HG03139 (cell line): ENCODE data around the gene RPAP3.
A peak's percentile ranks its signal among the peaks of the same experiment; 100 is the strongest.

Experiments used
- ATAC-seq: cut with Tn5 transposase; IDR thresholded peaks from one replicate; pipeline ENCODE4 v1.9.1; 2021; ENCODE audit not compliant: unreplicated experiment

RPAP3 gene

DNA sequence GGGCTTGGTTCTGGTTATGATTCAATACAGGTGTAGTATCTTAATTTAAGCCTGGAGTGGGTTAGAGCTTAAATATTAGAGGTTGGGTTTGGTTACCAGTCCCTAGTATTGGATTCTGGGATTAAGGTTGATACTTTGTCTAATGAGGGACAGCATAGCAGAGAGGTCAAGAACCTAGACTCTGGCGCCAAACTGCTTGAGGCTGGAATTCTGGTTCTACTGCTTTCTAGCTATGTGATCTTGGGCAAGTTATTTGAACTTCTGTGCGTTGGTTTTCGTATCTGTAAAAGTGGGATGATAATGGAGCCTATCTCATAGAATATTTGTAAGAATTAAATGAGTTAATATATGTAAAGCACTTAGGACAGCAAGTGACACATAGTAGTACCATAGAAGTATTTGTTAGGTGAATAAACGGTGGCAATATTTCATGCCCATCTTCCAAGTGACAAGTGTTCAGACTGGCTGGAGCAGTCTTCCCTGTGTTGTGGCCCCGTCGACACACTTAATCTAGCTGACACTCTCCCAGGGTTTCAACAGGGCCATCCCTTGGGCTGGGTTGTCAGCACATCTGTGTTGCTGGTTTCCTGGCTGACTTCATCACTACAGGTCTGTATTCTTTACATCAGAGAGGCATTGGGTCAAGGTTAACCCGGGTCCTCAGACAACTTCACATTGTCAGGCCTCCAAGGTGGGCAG lies 16.5 kb upstream of the RPAP3 start:
- no peak for ATAC-seq

DNA sequence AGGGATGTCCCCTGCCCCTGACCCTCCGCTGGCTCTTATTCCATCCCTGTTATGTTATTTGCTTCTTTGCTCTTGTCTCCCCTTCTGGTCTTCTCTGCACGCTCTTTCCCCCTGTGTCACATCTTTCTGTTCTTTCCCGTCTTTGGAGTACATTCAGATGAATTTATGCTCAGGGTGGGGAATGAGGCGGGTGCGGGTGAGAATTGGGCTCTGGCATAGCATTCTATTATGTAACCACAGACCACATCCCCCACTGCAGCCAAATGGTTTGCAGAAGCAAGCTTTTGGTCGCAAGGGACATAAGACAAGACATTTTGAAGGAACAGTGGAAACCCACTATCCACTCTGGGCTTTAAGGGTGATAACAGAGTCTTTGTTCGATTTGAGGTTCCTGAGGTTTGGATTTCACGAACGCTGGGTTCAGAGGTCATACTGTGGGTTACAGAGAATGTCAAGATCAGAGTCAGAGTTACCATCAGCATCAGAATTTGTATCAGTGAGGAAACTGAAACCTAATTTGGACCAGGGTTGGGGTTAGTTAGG lies 15.7 kb upstream of the RPAP3 start:
- no peak for ATAC-seq

DNA sequence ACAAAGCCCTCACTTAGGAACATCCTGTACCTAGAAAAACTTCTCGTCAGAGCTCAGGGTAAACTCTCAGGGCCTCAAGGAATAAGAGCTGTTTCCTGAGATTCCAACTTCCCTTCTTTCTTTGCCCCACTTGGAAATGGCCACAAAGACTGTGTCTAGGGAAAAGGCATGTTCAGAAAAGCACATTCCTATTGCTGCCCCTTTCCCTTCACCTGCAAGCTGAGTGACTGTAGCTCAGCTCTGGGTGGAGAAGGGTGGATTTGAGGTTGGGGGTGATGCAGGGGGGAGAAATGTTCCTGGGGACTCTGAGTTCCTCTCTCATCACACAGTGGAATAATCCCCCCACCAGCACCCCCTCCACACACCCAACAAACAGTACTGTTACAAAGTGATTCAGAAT lies 12.7 kb upstream of the RPAP3 start:
- ATAC-seq = no peak

DNA sequence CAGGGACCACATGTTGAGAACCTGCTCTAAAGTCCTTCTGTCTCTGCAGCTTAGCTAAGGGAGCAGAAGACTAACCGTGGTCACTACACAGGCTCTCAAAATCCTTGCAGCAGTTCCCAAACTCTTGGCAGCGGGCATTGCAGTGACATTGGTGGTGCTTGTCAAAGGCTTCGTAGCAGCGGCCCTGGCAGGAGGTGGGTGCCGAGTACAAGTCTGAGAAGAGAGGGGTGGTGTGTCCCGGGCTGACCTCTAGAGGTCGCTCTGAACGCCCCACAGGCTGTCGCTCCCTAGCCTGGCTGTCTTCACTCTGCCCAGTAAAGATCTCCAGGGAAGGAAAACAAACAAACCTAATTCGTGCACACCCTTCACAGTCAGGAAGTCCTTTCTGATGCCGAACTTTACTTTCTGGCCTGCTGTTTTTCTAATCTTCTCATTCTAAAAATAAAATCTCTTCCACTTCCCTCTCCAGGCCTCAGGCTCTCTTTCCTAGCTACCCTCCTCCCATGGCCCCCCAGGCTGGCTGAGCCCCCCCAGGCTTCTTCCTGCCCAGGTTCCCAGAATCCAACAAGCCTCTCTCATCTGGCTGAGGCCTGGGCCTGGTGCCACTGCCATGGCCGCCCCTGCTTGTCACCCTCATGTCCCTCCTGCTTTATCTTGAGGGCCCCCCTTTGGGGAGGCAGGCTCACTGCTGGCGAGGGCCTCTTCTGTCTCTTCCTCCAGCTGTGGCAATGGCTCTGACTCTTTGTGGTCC lies 11.8 kb upstream of the RPAP3 start:
- peak; percentile 32 for ATAC-seq

DNA sequence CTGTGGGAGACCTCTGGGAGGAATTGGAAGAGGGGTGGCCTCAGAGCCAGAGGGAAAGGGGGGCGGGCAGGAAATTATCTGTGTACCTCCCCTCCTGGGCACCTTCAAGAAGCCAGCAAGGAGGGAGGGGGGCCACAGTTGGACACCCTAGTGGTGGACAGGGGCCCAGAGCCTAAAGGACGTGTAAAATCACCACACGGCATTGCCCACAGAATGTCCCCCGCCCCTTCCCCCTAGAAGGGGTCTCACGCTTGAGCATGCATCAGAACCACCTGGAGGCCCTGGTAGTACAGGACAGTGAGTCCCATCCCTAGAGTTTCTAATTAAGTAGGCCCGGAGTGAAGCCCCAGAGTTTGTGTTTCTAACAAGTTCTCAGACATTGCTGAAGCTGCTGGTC lies 11.2 kb upstream of the RPAP3 start:
- no peak for ATAC-seq

DNA sequence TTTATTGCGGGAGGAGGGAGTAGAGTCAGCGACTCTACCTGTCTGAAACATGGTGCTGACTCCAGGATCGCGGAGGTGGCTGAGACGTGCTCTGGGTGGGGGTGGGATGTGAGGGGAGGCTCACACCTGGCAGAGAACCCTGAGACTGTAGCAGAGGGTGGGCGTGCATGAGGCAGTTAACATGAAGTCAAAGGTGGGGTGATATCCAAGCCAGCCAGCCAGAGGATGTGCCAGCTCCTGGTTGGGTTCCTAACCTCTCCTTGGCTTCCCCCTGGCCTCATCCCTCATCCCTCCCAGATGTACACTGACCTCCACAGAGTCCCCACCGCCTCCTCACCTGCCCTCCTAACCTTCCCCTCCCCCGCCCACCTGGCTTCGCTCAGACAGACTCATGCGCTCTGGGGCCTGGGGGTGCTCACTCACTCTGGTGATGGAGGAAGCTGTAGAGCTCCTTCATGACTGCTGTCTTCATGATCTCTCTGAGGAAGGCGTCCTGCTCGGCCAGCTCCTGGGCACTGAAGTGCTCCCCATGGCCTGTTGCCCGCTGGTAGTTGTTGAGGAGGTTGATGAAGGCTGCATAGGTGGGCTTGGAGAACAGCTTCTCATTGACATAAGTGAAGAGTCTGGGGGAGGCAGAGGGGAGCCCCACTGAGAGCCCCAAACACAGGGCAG lies 10.2 kb upstream of the RPAP3 start:
- no peak for ATAC-seq

DNA sequence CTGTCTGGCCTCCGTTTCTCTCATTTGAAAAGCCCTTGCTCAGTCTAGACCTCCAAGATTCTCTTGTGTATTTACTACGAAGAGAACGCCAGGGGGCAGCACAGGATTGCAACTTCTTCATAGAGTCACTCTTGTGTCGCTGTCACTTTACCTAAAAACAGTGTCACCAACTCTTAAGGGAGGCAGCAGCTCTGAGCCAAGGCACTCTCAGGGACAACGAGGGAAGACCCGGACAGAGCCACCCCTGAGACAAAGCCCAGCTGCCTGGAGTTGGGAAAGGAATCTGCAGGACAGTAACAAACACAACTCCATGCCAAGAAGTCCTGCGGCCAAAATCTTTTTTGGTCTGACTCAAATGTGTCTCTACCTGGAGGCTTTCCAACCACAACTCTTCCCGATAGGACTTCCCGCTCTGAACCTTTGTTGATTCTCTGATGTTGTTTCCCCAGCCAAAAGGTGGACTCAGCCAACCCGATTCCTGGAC lies 9.6 kb upstream of the RPAP3 start:
- peak; percentile 55 for ATAC-seq

DNA sequence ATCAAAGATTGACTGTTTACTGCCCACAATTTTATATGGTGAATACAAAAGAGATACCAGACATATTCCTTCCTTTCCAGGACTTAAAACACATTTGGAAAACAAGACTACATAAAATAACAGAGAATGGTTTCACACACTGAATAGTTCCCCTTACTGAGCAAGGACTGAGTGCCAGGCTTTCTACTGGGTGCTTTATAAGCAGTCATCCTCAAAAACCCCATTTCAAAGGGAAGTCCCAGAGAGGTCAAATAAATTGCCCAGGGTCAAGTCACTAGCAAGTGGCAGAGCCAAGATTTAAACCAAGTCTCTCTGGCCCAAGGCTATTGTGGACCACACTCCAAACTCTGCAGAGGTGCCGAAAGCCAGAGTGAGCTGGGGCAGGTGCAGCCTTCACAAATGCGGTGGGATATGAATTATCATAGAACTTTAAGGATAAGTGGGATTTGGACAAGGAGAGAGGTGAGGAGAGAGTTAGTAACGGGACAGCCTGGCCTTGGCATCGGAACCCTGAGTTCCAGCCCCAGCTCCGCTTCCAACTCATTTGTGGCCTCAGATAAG lies 9.1 kb upstream of the RPAP3 start:
- no peak for ATAC-seq

DNA sequence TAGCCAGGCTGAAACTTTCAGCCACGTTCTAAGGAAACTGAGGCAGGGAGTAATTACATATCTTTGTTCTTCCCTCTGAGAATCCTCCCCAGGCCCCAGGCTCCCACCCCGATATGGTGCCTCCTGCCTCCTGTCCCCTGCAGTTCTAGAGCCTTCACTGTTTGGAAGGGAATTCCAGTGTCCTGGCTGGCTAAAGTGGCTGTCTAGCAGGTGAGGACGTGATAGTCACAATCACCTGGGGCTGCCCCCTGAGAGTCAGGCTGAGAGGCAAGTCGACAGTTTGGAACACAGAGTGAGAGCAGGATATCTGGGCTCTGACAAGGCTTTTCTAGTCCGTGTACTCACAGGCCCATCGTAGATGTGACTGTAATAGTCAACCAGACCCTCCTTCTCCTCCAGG lies 6.3 kb upstream of the RPAP3 start:
- no peak for ATAC-seq

DNA sequence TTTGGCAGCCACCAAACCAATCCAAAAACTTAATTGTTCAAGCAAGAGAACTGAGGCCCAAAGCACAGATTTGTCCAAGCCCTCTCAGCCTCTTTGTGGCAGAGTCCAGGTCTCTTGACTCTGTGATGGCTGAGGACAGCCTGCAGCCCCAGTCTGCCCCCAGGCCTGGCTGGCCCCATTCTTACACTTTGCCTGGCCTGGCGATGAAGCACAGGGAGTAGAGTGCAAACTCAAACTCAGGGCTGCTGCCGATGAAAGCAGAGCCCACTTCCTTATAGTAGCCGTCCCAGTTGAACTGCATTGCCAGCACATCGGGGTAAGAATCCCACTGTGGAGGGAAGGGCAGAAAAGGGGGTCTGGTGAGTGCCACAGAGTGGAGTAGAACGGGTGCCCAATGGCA lies 5.6 kb upstream of the RPAP3 start:
- ATAC-seq = no peak

DNA sequence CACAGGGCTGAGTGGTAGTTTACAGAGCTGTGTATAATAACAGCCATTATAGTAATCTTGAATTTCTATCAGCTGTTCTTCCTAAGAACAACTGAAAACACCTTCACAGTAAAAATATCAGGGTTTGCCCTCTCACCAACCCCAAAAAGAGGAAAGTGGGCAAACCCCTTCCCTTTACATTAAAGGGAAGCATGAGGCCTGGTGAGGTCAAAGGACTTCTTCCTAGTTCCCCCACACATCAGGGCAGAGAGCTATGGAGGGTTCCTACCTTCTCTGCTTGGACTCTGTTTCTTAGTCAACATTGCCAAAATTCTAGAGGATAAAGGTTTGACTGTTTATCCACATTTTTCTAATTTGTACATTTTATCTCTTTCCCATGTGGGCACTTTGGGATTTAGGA lies 4.4 kb upstream of the RPAP3 start:
- ATAC-seq = no peak

DNA sequence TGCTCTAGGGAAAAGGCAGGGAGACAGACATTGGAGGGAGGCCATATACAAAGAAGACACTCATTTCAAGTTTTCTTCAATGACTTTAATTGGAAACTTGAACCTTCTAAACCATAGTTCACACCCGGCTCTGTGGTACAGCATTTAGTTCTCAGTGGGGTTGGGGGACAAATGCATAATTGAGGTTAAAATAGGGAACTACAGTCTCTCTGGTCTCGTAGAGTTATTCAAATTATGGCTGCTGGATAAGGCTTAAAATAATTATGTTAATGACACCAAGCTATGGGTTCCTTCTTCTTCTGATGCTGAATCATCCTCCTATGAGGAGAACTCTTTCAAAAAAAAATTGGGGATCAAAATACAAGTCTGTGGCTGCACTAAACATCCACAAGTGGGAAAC lies 3.8 kb upstream of the RPAP3 start:
- no peak for ATAC-seq

DNA sequence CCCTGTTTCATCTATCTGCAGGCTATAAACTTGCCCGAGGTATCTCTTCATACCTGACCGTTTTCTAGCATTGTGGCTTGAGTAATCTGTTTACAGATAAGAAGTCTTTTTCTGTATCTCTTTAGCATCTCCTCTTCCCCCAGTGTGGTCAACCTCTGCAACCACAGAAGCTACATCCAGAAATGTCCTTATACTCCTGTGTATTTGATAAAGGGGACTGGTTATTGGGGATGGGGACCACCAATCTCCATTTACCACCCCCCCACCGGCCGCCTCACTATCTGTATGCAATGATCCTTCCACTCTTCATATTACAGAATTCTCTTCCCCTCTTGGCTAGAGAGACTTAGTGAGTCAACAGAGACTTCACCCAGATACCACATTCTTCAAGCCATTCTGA lies 3.4 kb upstream of the RPAP3 start:
- ATAC-seq = no peak

DNA sequence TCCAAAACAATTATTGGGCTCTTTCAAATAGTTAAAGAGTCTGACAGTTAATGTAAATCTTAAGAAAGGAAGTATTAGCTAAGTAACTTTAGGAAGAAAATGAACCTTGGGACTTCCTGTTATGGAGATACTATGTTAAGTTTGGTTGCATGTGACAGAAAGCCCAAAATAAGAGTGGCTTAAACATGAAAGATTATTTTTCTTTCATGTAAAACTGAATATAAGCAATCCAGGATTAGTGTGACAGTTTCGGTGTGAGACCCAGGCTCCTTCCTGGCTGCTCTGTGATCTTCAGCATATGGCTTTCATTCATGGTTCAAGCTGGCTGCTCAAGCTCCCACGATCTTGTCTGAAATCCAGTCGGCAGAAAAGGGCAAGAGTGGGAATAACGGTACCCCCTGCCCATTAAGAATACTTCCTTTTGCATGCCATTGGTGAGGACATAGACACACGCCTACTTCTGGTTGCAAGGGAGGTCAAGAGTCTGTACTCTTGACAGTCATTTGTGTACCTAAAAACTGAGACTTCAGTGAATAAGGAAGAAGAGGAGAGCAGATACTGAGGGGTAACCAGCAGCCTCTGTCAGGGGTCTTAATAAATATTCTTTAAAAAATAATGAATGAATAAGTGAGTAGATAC lies 2.2 kb upstream of the RPAP3 start:
- no peak for ATAC-seq

DNA sequence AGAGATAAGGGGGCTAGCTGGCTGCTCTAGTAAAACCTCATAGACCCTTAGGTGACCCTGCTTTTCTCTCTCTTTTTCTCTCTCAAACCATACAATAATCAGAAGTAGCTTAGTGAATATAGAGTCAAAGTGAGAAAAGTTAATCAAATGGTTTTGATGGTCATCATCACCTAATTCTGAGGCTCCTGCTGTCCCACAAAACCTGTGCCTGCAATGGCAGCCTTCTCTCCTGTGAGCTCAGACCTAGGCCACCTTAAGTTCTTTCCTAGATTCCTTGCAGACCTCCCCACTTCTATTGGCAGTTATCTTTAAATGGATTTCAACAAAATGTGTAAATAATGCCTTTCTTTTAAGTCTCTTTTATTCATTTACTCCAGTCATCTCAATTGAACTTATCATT lies 1.5 kb upstream of the RPAP3 start:
- ATAC-seq = no peak

DNA sequence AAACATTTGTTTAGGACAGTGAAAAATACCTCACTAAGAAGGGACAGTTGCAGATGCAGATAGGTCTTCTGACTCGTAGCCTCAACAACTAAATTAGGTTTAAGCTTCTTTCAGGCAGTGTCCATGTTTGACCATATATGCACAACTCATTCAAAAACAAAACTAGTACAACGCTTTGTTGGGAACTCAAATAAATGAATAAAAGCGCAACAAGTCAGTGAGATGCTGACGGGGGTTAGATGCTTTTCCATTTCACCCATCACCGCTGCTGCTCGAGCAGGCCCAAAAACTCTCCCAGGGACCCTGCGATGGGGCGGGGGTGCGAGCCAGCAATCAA lies 633 bp downstream of the RPAP3 start:
- ATAC-seq = no peak

DNA sequence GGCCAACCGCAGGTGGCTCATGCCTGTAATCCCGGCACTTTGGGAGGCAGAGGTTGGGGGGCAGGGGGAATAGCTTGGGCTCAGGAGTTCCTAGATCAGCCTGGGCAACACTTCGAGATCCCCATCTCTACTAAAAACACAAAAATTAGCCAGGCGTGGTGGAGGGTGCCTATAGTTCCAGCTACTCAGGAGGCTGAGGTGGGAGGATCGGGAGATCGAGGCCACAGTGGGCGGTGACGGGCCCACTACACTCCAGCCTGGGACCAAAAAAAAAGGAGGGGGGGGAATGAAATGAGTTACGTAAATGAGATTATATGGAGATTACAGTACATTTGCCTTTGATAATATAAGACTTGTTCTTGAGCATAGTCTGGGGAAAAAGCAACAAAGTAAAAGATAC lies 1.1 kb downstream of the RPAP3 start:
- no peak for ATAC-seq

DNA sequence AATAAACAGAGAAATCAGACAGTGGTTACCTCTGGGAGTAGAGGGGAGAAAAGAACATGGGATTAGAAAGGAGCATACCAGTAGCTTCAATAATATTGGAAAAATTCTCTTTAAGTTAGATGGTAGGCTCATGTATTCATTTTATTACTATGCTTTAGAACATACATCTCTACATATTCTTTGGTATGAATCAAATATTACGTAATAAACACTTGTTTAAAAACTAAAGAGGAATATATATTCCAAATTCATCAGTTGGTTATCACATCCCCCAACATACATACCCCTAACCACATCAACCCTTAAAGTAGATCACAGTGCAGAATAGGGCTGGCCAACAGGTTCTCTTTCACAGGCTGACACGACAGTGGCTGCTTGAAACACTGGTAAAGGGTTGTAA lies 5.6 kb downstream of the RPAP3 start:
- ATAC-seq = no peak

DNA sequence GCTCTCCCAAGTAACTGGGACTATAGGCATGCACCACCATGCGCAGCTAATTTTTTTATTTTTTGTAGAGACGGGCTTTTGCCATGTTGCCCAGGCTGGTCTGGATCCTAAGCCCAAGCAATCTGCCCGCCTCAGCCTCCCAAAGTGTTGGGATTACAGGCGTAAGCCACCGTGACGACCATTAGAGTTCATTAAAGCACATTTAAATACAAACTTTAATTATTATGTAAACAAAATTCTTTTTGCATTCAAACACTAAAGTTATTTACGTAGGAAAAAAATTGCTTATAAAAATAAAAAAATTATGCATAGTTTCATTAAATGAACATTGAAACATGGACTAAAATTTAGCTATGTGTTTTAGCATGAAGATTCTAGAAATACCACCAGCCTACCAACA lies 7.2 kb downstream of the RPAP3 start:
- no peak for ATAC-seq

DNA sequence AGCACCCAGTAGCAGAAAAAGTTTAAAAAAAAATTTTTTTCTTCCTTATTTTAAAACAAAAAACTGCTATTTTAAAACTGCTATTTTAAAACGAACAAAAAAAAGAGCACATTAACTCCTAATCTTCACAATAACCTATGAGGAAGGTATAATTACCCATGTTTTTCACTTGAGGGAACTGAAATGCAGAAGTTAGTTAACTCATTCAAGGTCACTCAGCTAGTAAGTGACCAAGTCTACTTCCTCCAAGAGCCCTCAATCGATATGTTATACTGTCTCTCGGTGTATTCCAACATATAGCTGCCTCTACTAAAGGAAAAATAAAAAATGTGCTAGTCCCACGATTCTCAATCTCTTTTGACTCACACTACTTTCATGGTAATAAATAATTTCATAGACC lies 7.8 kb downstream of the RPAP3 start:
- no peak for ATAC-seq

DNA sequence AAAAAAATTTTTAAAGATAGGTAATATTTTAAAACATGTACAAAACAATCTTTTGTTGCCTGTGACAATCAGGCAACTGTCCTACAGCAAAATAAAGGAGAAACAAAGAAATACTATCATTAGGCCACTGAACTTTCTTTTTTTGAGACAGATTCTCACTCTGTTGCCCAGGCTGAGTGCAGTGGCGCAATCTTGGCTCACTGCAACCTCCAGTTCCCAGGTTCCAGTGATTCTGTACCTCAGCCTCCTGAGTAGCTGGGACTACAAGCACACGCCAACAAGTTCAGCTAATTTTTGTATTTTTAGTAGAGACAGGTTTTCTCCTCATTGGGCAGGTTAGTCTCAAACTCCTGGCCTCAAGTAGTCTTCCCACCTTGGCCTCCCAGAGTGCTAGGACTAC lies 16.6 kb downstream of the RPAP3 start:
- ATAC-seq = no peak
